ENCODE data around the gene PLIN1.
"Not testable (repeated sequence)": the region's sequence is repeated elsewhere in the genome, so short reads cannot be mapped to it uniquely, and the experiment has no call there.

Gene PLIN1

GRCh38 chr15:89679212-89679611, at the start of gene PLIN1:
Gene PLIN1, minus strand, starts transcription at chr15:89679367. Its CDS starts 1,878 bp downstream, at chr15:89677489.
- no peak for DNase-seq

GRCh38 chr15:89728254-89728653, 49.1 kb upstream of the PLIN1 start:
- no peak for DNase-seq

- no peak for DNase-seq
Observed at GRCh38 chr15:89725064-89725463, 45.9 kb upstream of the PLIN1 start.

- DNase-seq: no peak
Observed at GRCh38 chr15:89724621-89725020, 45.5 kb upstream of the PLIN1 start.

- no peak for DNase-seq
Observed at GRCh38 chr15:89723031-89723430, 43.9 kb upstream of the PLIN1 start.

GRCh38 chr15:89714775-89715174, 35.6 kb upstream of the PLIN1 start:
- DNase-seq: no peak

- no peak for DNase-seq
Observed at GRCh38 chr15:89707577-89707976, 28.4 kb upstream of the PLIN1 start.

- DNase-seq: no peak
Observed at GRCh38 chr15:89704411-89704810, 25.2 kb upstream of the PLIN1 start.

GRCh38 chr15:89695198-89695597, 16.0 kb upstream of the PLIN1 start:
- no peak for DNase-seq

- DNase-seq: no peak
Observed at GRCh38 chr15:89693696-89694095, 14.5 kb upstream of the PLIN1 start.

GRCh38 chr15:89693091-89693490, 13.9 kb upstream of the PLIN1 start:
- no peak for DNase-seq

GRCh38 chr15:89690276-89691218, 11.4 kb upstream of the PLIN1 start, which contains the start of the genes PEX11A and WDR93:
Gene PEX11A, minus strand, starts transcription at chr15:89690754. Its CDS starts 122 bp downstream, at chr15:89690632.
Gene WDR93, plus strand, starts transcription at chr15:89690811. Its CDS starts 10,936 bp downstream, at chr15:89701747.
- DNase-seq: peak; percentile 84 to 86

GRCh38 chr15:89689930-89690275, 10.7 kb upstream of the PLIN1 start:
- not testable (repeated sequence) for DNase-seq

GRCh38 chr15:89686522-89686921, 7.4 kb upstream of the PLIN1 start:
- DNase-seq: no peak

- no peak for DNase-seq
Observed at GRCh38 chr15:89685995-89686394, 6.8 kb upstream of the PLIN1 start.

GRCh38 chr15:89681146-89681545, 2.0 kb upstream of the PLIN1 start:
- no peak for DNase-seq

GRCh38 chr15:89680282-89680873, 1.2 kb upstream of the PLIN1 start:
- no peak for DNase-seq

GRCh38 chr15:89677381-89677780, 1.8 kb downstream of the PLIN1 start:
- DNase-seq: no peak

GRCh38 chr15:89675606-89676005, 3.6 kb downstream of the PLIN1 start:
- no peak for DNase-seq

- DNase-seq: no peak
Observed at GRCh38 chr15:89674526-89674925, 4.6 kb downstream of the PLIN1 start.

- DNase-seq: peak; percentile 39 to 54
Observed at GRCh38 chr15:89673165-89673512, 6.0 kb downstream of the PLIN1 start.

GRCh38 chr15:89672221-89673164, 6.7 kb downstream of the PLIN1 start:
- no peak for DNase-seq

- DNase-seq: no peak
Observed at GRCh38 chr15:89671687-89672086, 7.5 kb downstream of the PLIN1 start.

Measured in activated T-cell treated with anti-CD3 and anti-CD28 coated beads, Interleukin-2, amount 50 U/mL, for 48 hours (primary cell).